GM12892 (cell line): ENCODE measurements around the gene CTSS.
A peak's percentile ranks its signal among the peaks of the same experiment; 100 is the strongest.
"Not testable (repeated sequence)": the region's sequence is repeated elsewhere in the genome, so short reads cannot be mapped to it uniquely, and the experiment has no call there.

Experiments
- DNase-seq: peaks from one replicate; pipeline ENCODE4 v3.0.0; 2011; ENCODE audit not compliant: insufficient read length
- FAIRE-seq: peaks from 2 replicates; lab custom pipeline; 2011; peaks lifted over from hg19 to GRCh38; lab: Jason Lieb, UNC
- POLR2A ChIP-seq: IDR thresholded peaks from 2 replicates; pipeline ENCODE4 v1.6.1; 2011; ENCODE audit warnings: low read depth, low read length, control low read depth
- POLR2AphosphoS5 ChIP-seq: IDR thresholded peaks from 2 replicates; pipeline ENCODE4 v1.6.1; 2011; ENCODE audit warnings: low read depth, low read length, control low read depth
- TAF1 ChIP-seq: IDR thresholded peaks from 2 replicates; pipeline ENCODE4 v1.6.1; 2011; ENCODE audit warnings: low read depth, mild to moderate bottlenecking, control low read depth, low read length, borderline replicate concordance

The CTSS gene

DNA sequence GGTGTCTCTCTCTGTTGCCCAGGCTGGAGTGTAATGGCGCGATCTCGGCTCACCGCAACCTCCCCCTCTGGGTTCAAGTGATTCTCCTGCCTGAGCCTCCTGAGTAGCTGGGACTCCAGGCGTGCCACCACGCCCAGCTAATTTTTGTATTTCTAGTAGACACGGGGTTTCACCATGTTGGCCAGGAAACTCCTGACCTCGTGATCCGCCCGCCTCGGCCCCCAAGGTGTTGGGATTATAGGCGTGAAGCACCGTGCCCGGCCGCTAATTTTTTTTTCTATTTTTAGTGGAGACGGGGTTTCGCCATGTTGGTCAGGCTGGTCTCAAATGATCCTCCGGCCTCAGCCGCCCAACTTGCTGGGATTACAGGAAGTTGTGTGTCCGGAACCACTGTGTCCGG lies 45.5 kb downstream of the CTSS start:
- no peak for FAIRE-seq
- DNase-seq = no peak
- TF ChIP-seq POLR2AphosphoS5 = no peak
- no peak for TF ChIP-seq POLR2A
- no peak for TF ChIP-seq TAF1

DNA sequence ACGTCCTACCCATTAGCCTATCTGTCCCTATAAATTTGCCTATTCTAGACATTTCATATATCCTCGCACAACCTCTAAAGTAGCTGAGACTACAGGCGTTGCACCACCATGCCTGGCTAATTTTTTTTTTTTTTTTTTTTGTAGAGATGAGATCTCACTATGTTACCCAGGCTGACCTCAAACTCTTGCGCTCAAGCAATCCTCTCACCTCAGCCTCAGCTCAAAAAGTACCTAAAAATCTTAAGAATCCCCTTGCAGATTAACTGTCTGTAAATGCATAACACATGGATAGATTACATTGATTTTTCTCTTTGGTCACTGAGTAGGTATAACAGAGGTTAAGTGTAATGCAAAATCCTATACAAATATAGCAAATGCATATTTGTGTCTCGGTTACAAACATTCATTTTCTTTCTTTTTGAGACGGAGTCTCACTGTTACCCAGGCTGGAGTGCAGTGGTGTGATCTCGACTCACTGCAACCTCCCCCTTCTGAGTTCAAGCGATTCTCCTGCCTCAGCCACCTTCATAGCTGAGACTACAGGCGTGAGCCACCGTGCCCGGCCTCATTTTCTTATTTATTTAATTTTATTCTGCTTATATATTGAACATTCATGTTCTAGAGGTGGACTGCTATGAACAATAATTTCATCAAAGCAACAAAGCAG lies 47.2 kb downstream of the CTSS start:
- TF ChIP-seq POLR2A (no peak), POLR2AphosphoS5 (no peak), TAF1 (no peak)
- no peak for DNase-seq
- no peak for FAIRE-seq

DNA sequence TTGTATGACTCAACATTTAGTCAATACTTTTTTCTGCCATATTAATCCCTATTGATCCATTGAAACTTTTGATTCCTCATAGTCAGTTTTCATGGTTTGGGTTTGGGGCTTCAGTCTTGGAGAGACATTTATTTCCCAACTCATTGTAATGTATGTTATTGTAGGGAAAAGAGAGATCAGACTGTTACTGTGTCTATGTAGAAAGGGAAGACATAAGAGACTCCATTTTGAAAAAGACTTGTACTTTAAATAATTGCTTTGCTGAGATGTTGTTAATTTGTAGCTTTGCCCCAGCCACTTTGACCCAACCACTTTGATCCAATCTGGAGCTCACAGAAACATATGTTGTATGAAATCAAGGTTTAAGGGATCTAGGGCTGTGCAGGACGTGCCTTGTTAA lies 56.5 kb downstream of the CTSS start:
- FAIRE-seq = peak; percentile 61
- not testable (repeated sequence) for DNase-seq

DNA sequence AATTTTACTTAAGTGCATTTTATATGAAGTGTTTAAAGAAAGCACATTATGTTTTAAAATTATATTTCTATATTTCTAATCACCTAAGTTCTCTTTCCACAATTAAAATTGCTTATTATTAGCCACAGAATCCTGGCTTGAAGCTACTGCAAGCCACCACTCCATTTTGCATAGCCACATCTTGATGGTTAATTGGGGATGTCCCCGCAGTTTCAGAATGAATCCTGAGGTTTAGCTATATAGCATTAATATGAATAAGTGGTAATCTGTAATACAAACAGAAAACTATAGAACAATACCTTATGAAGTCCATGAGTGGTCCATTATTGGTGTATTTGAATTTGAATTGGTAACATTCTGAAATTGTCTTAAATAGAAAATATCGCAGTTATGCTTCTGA lies 57.0 kb downstream of the CTSS start:
- DNase-seq (no peak), FAIRE-seq (no peak)
- TF ChIP-seq POLR2AphosphoS5 (no peak), POLR2A (no peak), TAF1 (no peak)

DNA sequence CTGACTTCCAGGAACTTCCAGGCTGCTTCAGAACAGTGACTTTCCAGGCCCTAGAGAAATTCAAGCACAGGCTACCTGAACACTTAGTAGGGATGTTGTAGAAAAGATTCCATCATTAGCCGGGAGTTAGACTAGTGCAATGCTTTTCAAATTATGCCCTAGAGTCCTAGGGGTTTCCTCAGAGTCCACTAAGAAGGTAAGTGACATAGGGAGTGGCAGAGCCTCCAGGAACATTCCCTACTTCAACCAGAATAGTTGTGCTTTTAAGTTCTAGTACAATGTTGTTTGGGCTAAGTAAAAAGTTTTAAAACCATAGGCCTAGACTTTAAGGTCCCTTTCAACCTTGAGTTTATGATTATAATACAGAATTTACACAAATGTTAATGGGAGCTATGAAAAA lies 59.5 kb downstream of the CTSS start:
- DNase-seq (no peak), FAIRE-seq (no peak)
- no peak for TF ChIP-seq TAF1
- TF ChIP-seq POLR2AphosphoS5 = no peak
- TF ChIP-seq POLR2A = no peak

DNA sequence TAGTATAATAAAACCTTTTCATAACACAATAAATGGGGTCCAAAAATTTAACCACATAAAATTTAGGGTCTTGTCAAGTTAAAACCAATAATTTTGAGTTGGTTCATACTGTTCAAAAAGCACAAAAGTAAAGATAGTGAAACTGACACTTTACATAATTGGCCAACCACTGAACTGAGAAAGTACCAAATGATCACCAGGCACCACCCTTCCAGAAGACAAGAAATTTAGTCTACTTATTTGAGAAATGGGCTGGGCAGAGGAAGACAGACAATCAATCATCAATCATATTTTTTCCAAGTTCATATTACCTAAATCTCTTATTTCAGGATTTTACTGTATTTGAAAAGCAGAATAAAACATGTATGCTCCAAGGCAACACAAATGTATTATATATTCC lies 62.2 kb downstream of the CTSS start:
- no peak for DNase-seq
- no peak for TF ChIP-seq TAF1
- FAIRE-seq = no peak

DNA sequence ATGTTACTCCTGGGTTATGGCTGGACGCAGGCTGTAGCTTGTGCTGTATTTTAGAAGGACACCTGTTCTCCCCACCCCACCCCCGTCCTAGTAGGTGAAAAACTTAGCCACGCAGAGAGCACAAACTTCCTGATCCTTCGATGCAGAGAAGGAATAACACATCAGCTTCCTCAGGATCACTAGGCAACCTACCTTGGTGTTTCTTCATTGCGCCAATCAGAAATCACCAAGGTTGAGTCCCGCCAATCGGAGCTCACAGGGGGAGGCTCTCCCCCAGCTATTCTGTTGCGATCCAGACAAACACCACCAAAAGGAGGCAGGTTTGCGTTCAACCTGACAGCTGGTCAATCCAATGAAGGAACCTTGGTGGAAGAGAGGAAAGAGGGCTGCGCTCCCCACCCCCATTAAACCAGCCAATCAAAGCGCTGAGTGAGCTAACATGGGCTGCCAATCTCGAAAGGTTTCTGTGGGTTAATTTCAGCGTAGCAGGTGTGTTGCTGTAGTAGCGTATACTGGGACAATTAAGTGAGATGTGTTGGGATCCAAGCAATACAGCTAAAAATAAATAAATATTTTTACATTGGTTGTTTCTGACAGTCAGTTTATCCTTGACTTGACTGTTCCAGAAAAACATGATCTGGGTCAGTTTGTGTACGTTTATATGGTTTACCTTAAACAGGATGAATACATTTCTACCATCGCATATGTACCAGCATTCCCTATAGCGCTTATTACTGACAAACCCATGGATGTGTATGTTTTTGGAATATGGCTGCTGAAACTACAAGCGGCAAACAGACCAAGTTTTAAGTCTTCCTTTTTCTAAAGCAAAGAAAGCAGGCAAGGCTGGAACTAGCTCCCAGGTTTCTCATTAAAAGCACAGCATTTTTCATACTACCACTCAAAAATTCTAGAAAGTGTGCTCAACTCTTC lies 68.3 kb downstream of the CTSS start, which contains the start of gene GOLPH3L:
TSS of gene GOLPH3L (minus strand) at position 160 of the 933 bp plus-strand sequence. CDS start 2,316 bp downstream, outside the sequence.
- peak; percentile 49 for DNase-seq
- FAIRE-seq = peak; percentile 99
- TF ChIP-seq POLR2AphosphoS5 (no peak), TAF1 (no peak), POLR2A (no peak)

DNA sequence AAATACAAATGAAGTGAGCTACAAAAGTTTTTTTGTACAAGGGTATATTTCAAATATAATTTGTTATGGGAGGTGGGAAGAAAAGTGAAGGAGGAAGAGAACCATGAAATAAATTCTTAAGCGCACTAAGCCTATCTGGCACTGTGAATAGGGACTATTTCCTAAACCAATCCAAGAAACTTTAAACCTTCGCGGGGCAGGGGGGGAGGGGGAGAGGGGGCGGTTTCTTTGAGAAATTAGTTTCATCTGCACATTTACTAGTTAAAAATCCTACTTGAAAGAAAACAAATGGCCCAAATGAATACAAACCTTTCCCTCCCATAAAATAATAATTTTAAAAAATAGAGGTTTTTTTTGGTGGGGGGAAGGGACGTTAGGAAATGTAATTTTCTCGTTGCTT lies 69.0 kb downstream of the CTSS start:
- TF ChIP-seq POLR2AphosphoS5 (no peak), TAF1 (no peak), POLR2A (no peak)
- DNase-seq = no peak
- FAIRE-seq = no peak

DNA sequence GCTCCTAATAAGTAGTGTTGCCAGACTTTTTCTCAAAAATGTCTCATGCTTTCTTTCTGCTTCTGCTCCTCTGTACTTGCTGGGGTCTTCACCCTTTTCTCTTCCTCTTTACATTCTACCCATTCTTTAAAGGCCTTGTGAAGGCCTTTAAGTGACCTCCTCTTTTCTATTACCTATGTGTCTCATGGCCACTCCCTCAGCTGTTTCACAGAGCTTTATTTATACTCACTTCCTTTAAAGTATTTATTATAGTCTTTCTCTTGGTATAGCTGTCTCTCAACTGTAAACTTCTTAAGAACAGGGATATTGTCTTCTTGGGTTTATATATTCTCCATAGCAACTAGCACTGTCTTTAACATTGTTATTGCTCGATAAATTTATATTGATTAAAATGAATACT lies 69.4 kb downstream of the CTSS start:
- DNase-seq = no peak
- peak; percentile 36 for FAIRE-seq
- no peak for TF ChIP-seq TAF1
- TF ChIP-seq POLR2AphosphoS5 = no peak
- TF ChIP-seq POLR2A = no peak

DNA sequence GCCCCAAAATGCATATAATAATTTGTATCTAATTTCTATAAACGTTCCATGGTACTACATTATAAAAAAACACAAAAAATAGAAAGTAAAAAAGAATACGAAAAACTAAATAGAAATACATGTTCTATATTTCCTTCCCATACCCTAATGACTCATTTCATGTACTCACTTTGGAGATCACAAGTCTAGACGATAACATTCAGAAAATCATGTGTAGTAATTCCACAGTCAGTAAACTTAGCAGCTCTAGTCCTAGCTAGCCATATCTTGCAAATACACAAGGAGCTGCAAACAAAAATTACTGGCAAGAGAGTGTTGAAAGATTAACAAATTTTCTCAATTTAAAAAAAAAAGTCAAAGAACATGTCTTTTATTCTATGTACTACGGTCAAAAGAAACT lies 70.0 kb downstream of the CTSS start:
- DNase-seq = no peak
- no peak for FAIRE-seq
- TF ChIP-seq TAF1 = no peak
- no peak for TF ChIP-seq POLR2AphosphoS5
- TF ChIP-seq POLR2A = no peak

DNA sequence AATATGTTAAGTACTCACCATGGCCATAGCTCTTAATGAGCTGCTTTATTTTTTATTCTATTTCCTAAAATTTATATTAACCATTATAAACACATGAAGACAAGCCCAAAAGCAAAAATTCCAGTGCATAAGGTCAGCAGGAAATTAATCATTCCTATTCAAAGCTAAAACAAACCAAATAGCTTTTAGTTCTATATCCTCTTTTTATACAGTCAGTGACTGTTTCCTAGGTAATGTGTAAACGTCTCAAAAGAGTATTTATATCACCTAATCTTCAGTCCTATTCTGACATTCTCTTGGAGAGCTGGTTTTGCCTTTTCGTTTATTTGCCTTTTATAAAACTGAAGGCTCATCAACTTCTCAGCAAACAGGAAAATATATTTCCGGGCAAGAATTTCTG lies 72.9 kb downstream of the CTSS start:
- FAIRE-seq (no peak), DNase-seq (no peak)
- no peak for TF ChIP-seq TAF1
- TF ChIP-seq POLR2A = no peak
- no peak for TF ChIP-seq POLR2AphosphoS5

DNA sequence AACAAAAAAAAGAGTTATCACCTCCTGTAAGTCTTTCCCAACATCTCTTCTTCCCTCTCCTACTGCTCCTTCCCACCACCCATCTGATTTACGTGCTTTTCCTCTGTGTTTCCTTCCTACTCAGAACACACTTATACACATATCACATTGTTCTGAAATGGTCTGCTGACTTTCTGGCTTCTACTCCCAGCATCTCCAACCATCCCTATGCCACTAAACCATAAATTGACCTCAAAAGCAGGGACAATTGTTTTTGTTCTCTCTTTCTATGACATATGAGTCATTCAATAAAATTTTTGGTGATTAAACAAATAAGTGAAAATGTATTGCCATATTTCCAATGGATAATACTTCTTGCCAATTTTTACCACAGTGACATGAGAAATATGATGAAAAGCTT lies 76.8 kb downstream of the CTSS start:
- no peak for DNase-seq
- no peak for TF ChIP-seq POLR2A
- no peak for TF ChIP-seq TAF1
- no peak for TF ChIP-seq POLR2AphosphoS5
- FAIRE-seq = no peak

DNA sequence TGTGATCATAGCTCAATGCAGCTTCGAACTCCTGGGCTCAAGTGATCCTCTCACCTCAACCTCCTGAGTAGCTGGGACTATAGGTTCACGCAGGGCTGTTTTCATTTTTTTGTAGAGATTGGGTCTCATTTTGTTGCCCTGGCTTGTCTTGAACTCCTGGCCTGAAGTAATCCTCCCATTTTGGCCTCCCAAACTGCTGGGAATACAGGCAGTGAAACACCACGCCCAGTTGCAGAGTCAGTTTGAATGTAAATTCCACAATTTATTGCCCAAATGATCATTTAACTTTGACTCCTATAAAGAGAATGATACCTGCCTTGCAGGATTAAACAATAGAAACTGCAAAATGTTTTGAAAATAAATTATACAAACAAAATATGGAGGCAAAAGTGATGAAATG lies 79.3 kb downstream of the CTSS start:
- FAIRE-seq (no peak), DNase-seq (no peak)
- TF ChIP-seq TAF1 (no peak), POLR2A (no peak), POLR2AphosphoS5 (no peak)
